Prostate gland (tissue), 2 donors: ENCODE data around the gene POC1B.

Experiments
- POLR2AphosphoS5 ChIP-seq: sonication (generic); formaldehyde crosslinking; IDR thresholded peaks from one replicate; pipeline ENCODE4 v1.6.1; 2017; ENCODE audit warnings: antibody characterized with exemption
- TF ChIP-seq, protein P1 (sequence below), 4 experiments: fragments of 200-600 bp in 2 of 4; fragments of 450-650 bp in 2 of 4; sonication (generic) in 2 of 4; IDR thresholded peaks; 1 replicate in 3 of 4; 2 replicates in 1 of 4; pipeline ENCODE4 v1.5.1; 2016 to 2019; ENCODE audit warnings: antibody characterized with exemption in 4 of 4, mild to moderate bottlenecking in 2 of 4, moderate library complexity in 2 of 4

DNA sequence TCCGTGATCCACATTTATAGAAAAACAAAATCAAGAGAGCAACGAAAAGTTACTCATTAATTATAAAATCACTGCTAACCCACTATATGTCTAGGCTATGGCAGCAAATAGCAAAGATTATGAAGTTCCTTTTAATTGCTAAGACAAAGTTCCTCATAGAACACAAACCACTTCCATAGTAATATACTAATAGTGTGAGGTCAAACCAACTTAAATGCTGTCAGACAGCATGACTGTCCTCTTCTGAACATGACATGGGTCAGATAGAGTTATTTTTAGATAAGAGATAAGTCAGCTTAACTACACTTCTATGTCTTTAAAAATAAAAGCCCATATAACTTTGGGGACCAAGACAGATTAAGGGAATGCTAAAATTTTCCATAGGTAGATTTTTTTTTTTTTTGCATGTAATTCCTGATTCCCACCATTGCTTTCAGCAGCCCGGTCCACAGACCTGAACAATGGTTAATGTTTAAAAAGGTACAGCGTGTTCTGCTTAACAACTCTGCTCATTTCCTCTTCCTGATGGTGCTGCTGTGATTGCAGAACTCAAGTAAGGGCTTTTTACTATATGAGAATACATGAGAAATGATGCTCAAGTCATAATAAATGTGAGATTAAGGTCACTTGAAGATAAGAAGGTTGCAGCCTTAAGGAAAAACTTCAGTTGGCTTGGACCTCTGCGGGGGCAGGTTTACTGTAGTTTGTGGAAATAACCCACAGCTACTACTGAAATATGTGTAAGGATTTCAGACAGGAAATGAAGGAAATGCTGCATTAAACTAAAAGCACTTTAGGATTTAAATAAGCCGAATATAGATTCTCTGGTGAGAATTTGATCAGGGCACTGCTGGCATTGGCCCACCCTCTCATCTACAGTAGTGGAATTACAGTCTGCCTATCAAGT, 135.8 kb downstream of the POC1B start:
- TF ChIP-seq, protein P1, sequence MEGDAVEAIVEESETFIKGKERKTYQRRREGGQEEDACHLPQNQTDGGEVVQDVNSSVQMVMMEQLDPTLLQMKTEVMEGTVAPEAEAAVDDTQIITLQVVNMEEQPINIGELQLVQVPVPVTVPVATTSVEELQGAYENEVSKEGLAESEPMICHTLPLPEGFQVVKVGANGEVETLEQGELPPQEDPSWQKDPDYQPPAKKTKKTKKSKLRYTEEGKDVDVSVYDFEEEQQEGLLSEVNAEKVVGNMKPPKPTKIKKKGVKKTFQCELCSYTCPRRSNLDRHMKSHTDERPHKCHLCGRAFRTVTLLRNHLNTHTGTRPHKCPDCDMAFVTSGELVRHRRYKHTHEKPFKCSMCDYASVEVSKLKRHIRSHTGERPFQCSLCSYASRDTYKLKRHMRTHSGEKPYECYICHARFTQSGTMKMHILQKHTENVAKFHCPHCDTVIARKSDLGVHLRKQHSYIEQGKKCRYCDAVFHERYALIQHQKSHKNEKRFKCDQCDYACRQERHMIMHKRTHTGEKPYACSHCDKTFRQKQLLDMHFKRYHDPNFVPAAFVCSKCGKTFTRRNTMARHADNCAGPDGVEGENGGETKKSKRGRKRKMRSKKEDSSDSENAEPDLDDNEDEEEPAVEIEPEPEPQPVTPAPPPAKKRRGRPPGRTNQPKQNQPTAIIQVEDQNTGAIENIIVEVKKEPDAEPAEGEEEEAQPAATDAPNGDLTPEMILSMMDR (IDR thresholded peaks at IDR 0.05) = peak in 1 of 4 experiments; percentile 5
- TF ChIP-seq POLR2AphosphoS5 = peak; percentile 54
